A549 (cell line): ENCODE data around the gene ADAMTS12. TPM values are rescaled to one million over a fixed set of nuclear protein-coding genes. Genes with fewer than 3 reads are reported as not detected.

Experiments used
- ATAC-seq, 2 experiments: fragments of 200-7000 bp in 1 of 2; fragments of >200 bp in 1 of 2; cut with Nextera tagmentation in 1 of 2; cut with Tn5 transposase in 1 of 2; 3 replicates each; pipeline versions ENCODE4 v1.8.0 to v1.9.1; 2018 to 2020; ENCODE audit warnings: mild to moderate bottlenecking in 1 of 2, moderate library complexity in 1 of 2
- CTCF ChIA-PET: fragments of 300-600 bp; sonication (Branson Sonifier 250); formaldehyde crosslinking; extraction: SDS; loops from one replicate; lab custom pipeline; 2021; ENCODE audit warnings: antibody characterized with exemption, inconsistent platforms; lab: Yijun Ruan, JAX
- POLR2A ChIA-PET: fragments of 350-600 bp; formaldehyde crosslinking; extraction: SDS; loops from one replicate; lab custom pipeline; 2021; ENCODE audit warnings: antibody characterized with exemption, inconsistent platforms; lab: Yijun Ruan, JAX
- DNase-seq, 2 experiments: peaks; one replicate each; pipeline versions ENCODE4 v3.0.0 to v3.0.0-alpha.2; 2011 to 2016; ENCODE audit warnings: low read depth in 1 of 2, low spot score in 1 of 2
- FAIRE-seq: peaks from 2 replicates; lab custom pipeline; 2011; peaks lifted over from hg19 to GRCh38; lab: Jason Lieb, UNC
- H3K27ac ChIP-seq, 2 experiments: fragments of >200 bp; sonication (Bioruptor Twin); formaldehyde crosslinking; 3 replicates each; pipeline ENCODE4 v1.5.1; 2016 to 2017
- H3K4me1 ChIP-seq: fragments of >200 bp; sonication (Bioruptor Twin); formaldehyde crosslinking; 3 replicates; pipeline ENCODE4 v1.6.1; 2016
- H3K4me2 ChIP-seq: fragments of >200 bp; sonication (Bioruptor Twin); formaldehyde crosslinking; 3 replicates; pipeline ENCODE4 v1.6.1; 2016
- H3K4me3 ChIP-seq: fragments of >200 bp; sonication (Bioruptor Twin); formaldehyde crosslinking; 3 replicates; pipeline ENCODE4 v1.5.1; 2016
- H3K9me3 ChIP-seq: fragments of >200 bp; sonication (Bioruptor Twin); formaldehyde crosslinking; 3 replicates; pipeline ENCODE4 v1.6.1; 2016
- ATOH8 ChIP-seq: fragments of 250-450 bp; sonication (Bioruptor Pico); IDR thresholded peaks from 2 replicates; pipeline ENCODE4 v1.5.0; 2020; ENCODE audit warnings: low read depth, mild to moderate bottlenecking, moderate library complexity
- BHLHE40 ChIP-seq: IDR thresholded peaks from 2 replicates; pipeline ENCODE4 v1.6.1; 2012; ENCODE audit warnings: low read depth, low read length, inconsistent platforms
- CBX2 ChIP-seq: fragments of 200-600 bp; sonication (generic); IDR thresholded peaks from 2 replicates; pipeline ENCODE4 v1.6.1; 2016; ENCODE audit warnings: low read depth, mild to moderate bottlenecking, borderline replicate concordance
- CHD4 ChIP-seq: fragments of 200-600 bp; sonication (generic); IDR thresholded peaks from 2 replicates; pipeline ENCODE4 v1.6.1; 2016; ENCODE audit warnings: antibody characterized with exemption, mild to moderate bottlenecking, borderline replicate concordance
- EHMT2 ChIP-seq: fragments of 200-600 bp; sonication (generic); IDR thresholded peaks from 2 replicates; pipeline ENCODE4 v1.6.1; 2016; ENCODE audit warnings: antibody characterized with exemption, low read depth, mild to moderate bottlenecking, moderate library complexity
- EP300 ChIP-seq, 2 experiments: fragments of >200 bp; sonication (Bioruptor Twin); formaldehyde crosslinking; IDR thresholded peaks; 2 replicates in 1 of 2; 3 replicates in 1 of 2; pipeline ENCODE4 v1.6.1; 2016 to 2017
- FOSL2 ChIP-seq, 2 experiments: fragments of 450-650 bp in 1 of 2; fragments of >200 bp in 1 of 2; sonication (Bioruptor Twin) in 1 of 2; formaldehyde crosslinking; IDR thresholded peaks; 2 replicates each; pipeline versions ENCODE4 v1.5.0 to v1.6.1; 2016 to 2020; ENCODE audit warnings: mild to moderate bottlenecking in 1 of 2, moderate library complexity in 1 of 2
- FOXS1 ChIP-seq: fragments of 250-450 bp; sonication (Bioruptor Pico); IDR thresholded peaks from 2 replicates; pipeline ENCODE4 v1.5.0; 2020; ENCODE audit warnings: mild to moderate bottlenecking, moderate library complexity
- HOXB13 ChIP-seq: fragments of 250-450 bp; sonication (Bioruptor Pico); IDR thresholded peaks from 2 replicates; pipeline ENCODE4 v1.5.0; 2020; ENCODE audit warnings: low read depth, mild to moderate bottlenecking, moderate library complexity
- HOXB5 ChIP-seq: fragments of 250-450 bp; sonication (Bioruptor Pico); IDR thresholded peaks from 2 replicates; pipeline ENCODE4 v1.5.0; 2020; ENCODE audit warnings: mild to moderate bottlenecking, moderate library complexity
- JUNB ChIP-seq: fragments of >200 bp; sonication (Bioruptor Twin); formaldehyde crosslinking; IDR thresholded peaks from 2 replicates; pipeline ENCODE4 v1.6.1; 2016
- MAFK ChIP-seq: fragments of 450-650 bp; IDR thresholded peaks from 2 replicates; pipeline ENCODE4 v1.6.1; 2014; ENCODE audit not compliant: partially characterized antibody
- NFE2L2 ChIP-seq: fragments of 150-350 bp; conservative IDR thresholded peaks from 2 replicates; pipeline ENCODE4 v1.6.1; 2014; ENCODE audit warnings: low read length
- NR3C1 ChIP-seq: fragments of >200 bp; sonication (Bioruptor Twin); formaldehyde crosslinking; IDR thresholded peaks from 3 replicates; pipeline ENCODE4 v1.6.1; 2017
- PHF8 ChIP-seq: fragments of 200-600 bp; sonication (generic); IDR thresholded peaks from 2 replicates; pipeline ENCODE4 v1.6.1; 2016; ENCODE audit warnings: low read depth, mild to moderate bottlenecking, antibody characterized with exemption, moderate library complexity, borderline replicate concordance
- POLR2A ChIP-seq: IDR thresholded peaks from 2 replicates; pipeline ENCODE4 v1.6.1; 2012; ENCODE audit warnings: mild to moderate bottlenecking, low read length
- POLR2AphosphoS2 ChIP-seq: conservative IDR thresholded peaks from 2 replicates; pipeline ENCODE4 v1.6.1; 2012; ENCODE audit warnings: low read length, improper control_type of control experiment, inconsistent platforms
- RAD21 ChIP-seq, 2 experiments: fragments of >200 bp in 1 of 2; sonication (Bioruptor Twin) in 1 of 2; formaldehyde crosslinking in 1 of 2; IDR thresholded peaks in 1 of 2; conservative IDR thresholded peaks in 1 of 2; 2 replicates in 1 of 2; 3 replicates in 1 of 2; pipeline ENCODE4 v1.6.1; 2012 to 2018; ENCODE audit warnings: inconsistent platforms in 1 of 2
- RARB ChIP-seq: fragments of 250-450 bp; sonication (Bioruptor Pico); IDR thresholded peaks from 2 replicates; pipeline ENCODE4 v1.8.0; 2021; ENCODE audit warnings: mild to moderate bottlenecking, moderate library complexity
- RCOR1 ChIP-seq: fragments of 150-350 bp; IDR thresholded peaks from 2 replicates; pipeline ENCODE4 v1.6.1; 2014; ENCODE audit warnings: antibody characterized with exemption, low read length, low read depth
- USF2 ChIP-seq: fragments of 450-650 bp; IDR thresholded peaks from 2 replicates; pipeline ENCODE4 v1.6.1; 2014; ENCODE audit warnings: antibody characterized with exemption
- ZC3H11A ChIP-seq: fragments of 450-650 bp; IDR thresholded peaks from 2 replicates; pipeline ENCODE4 v1.6.1; 2014; ENCODE audit warnings: antibody characterized with exemption, mild to moderate bottlenecking
- ZFP36 ChIP-seq: fragments of 450-650 bp; IDR thresholded peaks from 2 replicates; pipeline ENCODE4 v1.6.1; 2014; ENCODE audit warnings: borderline replicate concordance; ENCODE audit not compliant: partially characterized antibody
- ZNF302 ChIP-seq: fragments of 250-450 bp; sonication (Bioruptor Pico); IDR thresholded peaks from 2 replicates; pipeline ENCODE4 v1.9.0; 2021; ENCODE audit warnings: inconsistent platforms, mild to moderate bottlenecking, moderate library complexity
- WGBS: methylation state at CpG from one replicate; pipeline ENCODE4 v1.1.6; 2017; ENCODE audit errors: missing lambda C conversion rate; 5-methylcytosine and 5-hydroxymethylcytosine counted together
- polyA plus RNA-seq, 4 experiments: library from polyadenylated mRNA; depleted of rRNA in 3 of 4; stranded (reverse); fragments of >200 nt; fragmentation: RNase III in 1 of 4; extraction: RNeasy Plus Mini Kit Qiagen cat#74134 plus additional on column Dnase treatment in 1 of 4; gene quantifications; 2 replicates in 3 of 4; 3 replicates in 1 of 4; pipeline ENCODE4 v1.2.3, GENCODE V29; 2011 to 2017
- TF ChIP-seq, protein P1 (sequence below): fragments of 200-600 bp; sonication (generic); IDR thresholded peaks from 2 replicates; pipeline ENCODE4 v1.6.1; 2016; ENCODE audit warnings: antibody characterized with exemption, mild to moderate bottlenecking, moderate library complexity

Gene ADAMTS12
- polyA plus RNA-seq, 2 of the 4 experiments (the other 2 are of a cell fraction), result 4.8 to 6.8 TPM

DNA sequence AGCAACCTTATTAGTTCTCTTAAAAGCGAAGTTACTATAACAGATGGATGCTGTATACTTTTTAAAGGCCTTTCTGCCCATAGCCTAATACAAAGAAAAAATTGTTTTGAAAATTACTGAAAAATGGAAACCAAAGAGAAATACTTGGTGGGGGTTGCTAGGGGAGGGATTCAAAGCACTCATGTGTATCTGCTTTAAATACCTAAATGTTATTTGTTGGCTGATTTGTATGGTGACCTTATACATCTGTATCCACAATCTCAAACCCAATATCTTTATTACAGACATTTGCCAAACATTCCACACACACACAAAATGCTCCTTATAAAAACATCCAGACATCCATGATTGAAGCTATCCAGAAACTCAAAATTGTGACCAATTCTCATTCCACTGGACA lies 172.0 kb downstream of the ADAMTS12 start:
- no peak overlapping the region for H3K4me2 ChIP-seq
- ChIA-PET CTCF (no interaction called here), POLR2A (no interaction called here)
- no peaks in the 10 kb centered on the region for H3K4me1 ChIP-seq
- ATAC-seq, result no peak
- no peak for FAIRE-seq
- 47% methylated on average over 1 of the region's 1 CpG for WGBS
- H3K27ac ChIP-seq, result no peak overlapping the region
- TF ChIP-seq NR3C1 (no peak), RCOR1 (no peak), POLR2AphosphoS2 (no peak), EP300 (IDR thresholded peaks at IDR 0.05) (no peak), PHF8 (no peak), NFE2L2 (no peak), RAD21 (conservative IDR thresholded peaks at IDR 0.05 in 1 of 2, IDR thresholded peaks at IDR 0.05 in 1 of 2) (no peak), ATOH8 (CRISPR knock-in tag) (no peak), ZNF302 (no peak), HOXB5 (CRISPR knock-in tag) (no peak), HOXB13 (CRISPR knock-in tag) (no peak)
- H3K4me3 ChIP-seq, result no peak overlapping the region
- DNase-seq, result no peak
- no peaks in the 10 kb centered on the region for H3K9me3 ChIP-seq

DNA sequence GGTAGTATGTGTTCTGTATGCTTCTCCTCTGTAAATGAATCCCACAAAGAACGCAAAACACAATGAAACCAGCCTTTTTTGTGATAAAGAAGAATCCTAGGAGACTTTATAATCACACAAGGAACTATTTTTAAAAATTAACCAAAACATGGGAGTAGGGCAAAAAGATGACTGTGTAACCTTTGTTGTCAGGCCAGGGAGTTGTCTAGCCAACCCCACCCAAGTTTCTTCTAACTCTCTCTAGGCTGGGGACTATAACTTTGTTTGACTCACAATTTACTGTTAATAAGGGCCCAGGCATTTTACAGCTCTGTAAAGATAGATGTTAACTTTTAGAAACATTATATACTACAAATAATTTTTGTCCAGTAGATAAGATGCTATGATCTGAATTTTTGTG lies 176.1 kb downstream of the ADAMTS12 start:
- TF ChIP-seq CHD4 (no peak), USF2 (no peak), BHLHE40 (no peak), POLR2AphosphoS2 (no peak), ZC3H11A (no peak), FOSL2 (IDR thresholded peaks at IDR 0.05) (no peak), FOSL2 (CRISPR knock-in tag; IDR thresholded peaks at IDR 0.05) (no peak)
- TF ChIP-seq, all 56 proteins: peak for 0
- H3K4me2 ChIP-seq, result no peak overlapping the region
- FAIRE-seq (no peak), DNase-seq (no peak), ATAC-seq (no peak)
- no peaks in the 10 kb centered on the region for H3K9me3 ChIP-seq
- no peaks in the 10 kb centered on the region for H3K4me1 ChIP-seq
- no peak overlapping the region for H3K4me3 ChIP-seq
- ChIA-PET CTCF (interaction anchor here (1.0 kb wide), 1 partner anchor 81 kb away, joined by 3 read pairs; no protein-coding TSS in a partner anchor), POLR2A (no interaction called here)
- 42% methylated on average over 1 of the region's 1 CpG for WGBS
- no peak overlapping the region for H3K27ac ChIP-seq

DNA sequence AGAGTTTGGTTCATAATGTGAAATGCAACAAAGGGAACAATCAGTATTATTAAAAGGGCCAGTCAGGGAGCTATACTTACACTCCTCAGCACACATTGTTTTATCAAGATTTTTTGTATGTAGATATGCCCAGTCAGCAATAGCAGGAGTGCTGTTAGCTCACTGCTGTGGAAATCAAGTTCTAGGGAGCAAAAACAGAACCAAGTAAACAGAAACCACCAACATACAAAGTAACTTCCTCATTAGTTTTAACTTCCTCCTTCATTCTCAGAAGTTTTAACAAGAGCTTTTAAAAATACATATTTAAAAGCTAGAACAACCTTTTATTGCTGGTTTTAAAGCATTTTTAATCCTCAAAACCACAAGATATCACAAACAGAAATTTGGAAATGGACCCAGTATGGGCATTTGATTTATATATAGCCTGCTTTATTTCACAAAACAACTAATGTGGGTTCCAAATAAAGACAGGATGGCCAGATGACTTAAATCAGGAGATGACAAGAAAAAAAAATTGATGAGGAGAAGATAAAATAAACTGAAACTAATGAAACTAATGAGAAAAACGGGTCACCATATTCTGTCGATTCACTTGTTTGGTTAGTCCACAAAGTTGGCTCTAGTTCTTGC lies 178.5 kb downstream of the ADAMTS12 start:
- FAIRE-seq, result no peak
- WGBS, result 28% methylated on average over 2 of the region's 2 CpGs
- TF ChIP-seq NR3C1 (no peak), MAFK (peak; percentile 79)
- CTCF ChIA-PET, result no interaction called here
- POLR2A ChIA-PET, result no interaction called here
- H3K27ac ChIP-seq, result no peak overlapping the region
- no peak overlapping the region for H3K4me2 ChIP-seq
- H3K4me3 ChIP-seq, result no peak overlapping the region
- no peaks in the 10 kb centered on the region for H3K4me1 ChIP-seq
- peaks cover 2% of the 10 kb centered on the region; the same call in 1 of the 3 replicates for H3K9me3 ChIP-seq
- no peak for ATAC-seq
- no peak for DNase-seq

GRCh38 chr5:33712664-33713063 lies 179.1 kb downstream of the ADAMTS12 start:
- FAIRE-seq, result no peak
- Histone ChIP-seq H3K4me3 (no peak overlapping the region), H3K9me3 (peaks cover 3% of the 10 kb centered on the region; the same call in 1 of the 3 replicates), H3K27ac (no peak overlapping the region), H3K4me1 (no peaks in the 10 kb centered on the region), H3K4me2 (no peak overlapping the region)
- POLR2A ChIA-PET, result no interaction called here
- no peak for DNase-seq
- CTCF ChIA-PET, result no interaction called here
- ATAC-seq, result no peak
- TF ChIP-seq FOXS1 (CRISPR knock-in tag), result no peak
- TF ChIP-seq EHMT2, result no peak
- no peak for TF ChIP-seq ZFP36
- TF ChIP-seq, protein P1, sequence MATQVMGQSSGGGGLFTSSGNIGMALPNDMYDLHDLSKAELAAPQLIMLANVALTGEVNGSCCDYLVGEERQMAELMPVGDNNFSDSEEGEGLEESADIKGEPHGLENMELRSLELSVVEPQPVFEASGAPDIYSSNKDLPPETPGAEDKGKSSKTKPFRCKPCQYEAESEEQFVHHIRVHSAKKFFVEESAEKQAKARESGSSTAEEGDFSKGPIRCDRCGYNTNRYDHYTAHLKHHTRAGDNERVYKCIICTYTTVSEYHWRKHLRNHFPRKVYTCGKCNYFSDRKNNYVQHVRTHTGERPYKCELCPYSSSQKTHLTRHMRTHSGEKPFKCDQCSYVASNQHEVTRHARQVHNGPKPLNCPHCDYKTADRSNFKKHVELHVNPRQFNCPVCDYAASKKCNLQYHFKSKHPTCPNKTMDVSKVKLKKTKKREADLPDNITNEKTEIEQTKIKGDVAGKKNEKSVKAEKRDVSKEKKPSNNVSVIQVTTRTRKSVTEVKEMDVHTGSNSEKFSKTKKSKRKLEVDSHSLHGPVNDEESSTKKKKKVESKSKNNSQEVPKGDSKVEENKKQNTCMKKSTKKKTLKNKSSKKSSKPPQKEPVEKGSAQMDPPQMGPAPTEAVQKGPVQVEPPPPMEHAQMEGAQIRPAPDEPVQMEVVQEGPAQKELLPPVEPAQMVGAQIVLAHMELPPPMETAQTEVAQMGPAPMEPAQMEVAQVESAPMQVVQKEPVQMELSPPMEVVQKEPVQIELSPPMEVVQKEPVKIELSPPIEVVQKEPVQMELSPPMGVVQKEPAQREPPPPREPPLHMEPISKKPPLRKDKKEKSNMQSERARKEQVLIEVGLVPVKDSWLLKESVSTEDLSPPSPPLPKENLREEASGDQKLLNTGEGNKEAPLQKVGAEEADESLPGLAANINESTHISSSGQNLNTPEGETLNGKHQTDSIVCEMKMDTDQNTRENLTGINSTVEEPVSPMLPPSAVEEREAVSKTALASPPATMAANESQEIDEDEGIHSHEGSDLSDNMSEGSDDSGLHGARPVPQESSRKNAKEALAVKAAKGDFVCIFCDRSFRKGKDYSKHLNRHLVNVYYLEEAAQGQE, result no peak
- TF ChIP-seq MAFK, result no peak
- no peak for TF ChIP-seq CBX2
- no peak for TF ChIP-seq RARB
- no peak for TF ChIP-seq POLR2A
- no peak for TF ChIP-seq USF2
- no peak for TF ChIP-seq POLR2AphosphoS2
- no peak for TF ChIP-seq NFE2L2
- no peak for TF ChIP-seq JUNB
